HepG2 (cell line): ENCODE results near the gene MRE11.

Source experiments
- GABPA ChIP-seq, 2 experiments: IDR thresholded peaks; 2 replicates each; pipeline ENCODE4 v1.6.1; 2011 to 2016; ENCODE audit warnings: low read depth in 2 of 2, low read length in 1 of 2, missing biosample characterization in 1 of 2, missing genetic modification characterization in 1 of 2
- SOX5 ChIP-seq: IDR thresholded peaks from 2 replicates; pipeline ENCODE4 v1.6.1; 2016; ENCODE audit warnings: borderline replicate concordance
- SP2 ChIP-seq: sonication (generic); formaldehyde crosslinking; IDR thresholded peaks from 2 replicates; pipeline ENCODE4 v1.5.1; 2020; ENCODE audit warnings: mild to moderate bottlenecking, missing genetic modification reagents
- TP53 ChIP-seq: sonication (generic); formaldehyde crosslinking; conservative IDR thresholded peaks from 2 replicates; pipeline ENCODE4 v1.4.0; 2020; ENCODE audit warnings: missing genetic modification reagents
- TRIM24 ChIP-seq: sonication (generic); formaldehyde crosslinking; IDR thresholded peaks from 2 replicates; pipeline ENCODE4 v1.8.0; 2022; ENCODE audit warnings: mild to moderate bottlenecking, missing genetic modification reagents
- ZMYM4 ChIP-seq: sonication (generic); formaldehyde crosslinking; IDR thresholded peaks from 2 replicates; pipeline ENCODE4 v1.8.1; 2023; ENCODE audit warnings: mild to moderate bottlenecking, missing genetic modification reagents
- TF ChIP-seq, protein P1 (sequence below): IDR thresholded peaks from 2 replicates; pipeline ENCODE4 v1.6.1; 2012; ENCODE audit warnings: inconsistent platforms
- TF ChIP-seq, protein P2 (sequence below): sonication (generic); formaldehyde crosslinking; IDR thresholded peaks from 2 replicates; pipeline ENCODE4 v1.5.0; 2020; ENCODE audit warnings: mild to moderate bottlenecking, missing genetic modification reagents, moderate library complexity
- TF ChIP-seq, protein P3 (sequence below): sonication (generic); formaldehyde crosslinking; IDR thresholded peaks from 2 replicates; pipeline ENCODE4 v1.5.0; 2020; ENCODE audit warnings: missing genetic modification reagents, mild to moderate bottlenecking, borderline replicate concordance

DNA sequence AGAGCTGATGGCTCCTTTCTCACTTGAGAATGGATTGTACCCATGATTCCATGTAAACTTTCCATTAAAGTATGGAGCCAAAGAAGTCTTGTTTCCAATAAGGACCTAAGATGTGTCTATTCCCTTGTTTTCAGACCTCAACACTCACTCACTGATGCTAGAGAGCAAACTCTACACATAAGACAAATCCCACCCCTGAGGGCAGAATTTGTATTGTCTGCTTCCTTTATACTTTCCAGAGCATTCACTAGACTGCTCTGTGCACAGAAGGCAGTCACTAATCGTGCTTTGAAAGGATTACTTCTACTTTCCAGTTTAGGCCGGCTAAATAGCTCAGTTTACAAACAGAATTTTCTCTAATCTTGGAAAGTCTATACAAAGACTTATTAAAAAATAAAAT is 6.5 kb upstream of the MRE11 start:
- TF ChIP-seq, protein P1, sequence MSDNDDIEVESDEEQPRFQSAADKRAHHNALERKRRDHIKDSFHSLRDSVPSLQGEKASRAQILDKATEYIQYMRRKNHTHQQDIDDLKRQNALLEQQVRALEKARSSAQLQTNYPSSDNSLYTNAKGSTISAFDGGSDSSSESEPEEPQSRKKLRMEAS: no peak
- TF ChIP-seq TP53 (CRISPR knock-in tag): no peak
- TF ChIP-seq, protein P2, sequence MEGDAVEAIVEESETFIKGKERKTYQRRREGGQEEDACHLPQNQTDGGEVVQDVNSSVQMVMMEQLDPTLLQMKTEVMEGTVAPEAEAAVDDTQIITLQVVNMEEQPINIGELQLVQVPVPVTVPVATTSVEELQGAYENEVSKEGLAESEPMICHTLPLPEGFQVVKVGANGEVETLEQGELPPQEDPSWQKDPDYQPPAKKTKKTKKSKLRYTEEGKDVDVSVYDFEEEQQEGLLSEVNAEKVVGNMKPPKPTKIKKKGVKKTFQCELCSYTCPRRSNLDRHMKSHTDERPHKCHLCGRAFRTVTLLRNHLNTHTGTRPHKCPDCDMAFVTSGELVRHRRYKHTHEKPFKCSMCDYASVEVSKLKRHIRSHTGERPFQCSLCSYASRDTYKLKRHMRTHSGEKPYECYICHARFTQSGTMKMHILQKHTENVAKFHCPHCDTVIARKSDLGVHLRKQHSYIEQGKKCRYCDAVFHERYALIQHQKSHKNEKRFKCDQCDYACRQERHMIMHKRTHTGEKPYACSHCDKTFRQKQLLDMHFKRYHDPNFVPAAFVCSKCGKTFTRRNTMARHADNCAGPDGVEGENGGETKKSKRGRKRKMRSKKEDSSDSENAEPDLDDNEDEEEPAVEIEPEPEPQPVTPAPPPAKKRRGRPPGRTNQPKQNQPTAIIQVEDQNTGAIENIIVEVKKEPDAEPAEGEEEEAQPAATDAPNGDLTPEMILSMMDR: no peak
- no peak for TF ChIP-seq TRIM24 (CRISPR knock-in tag)
- no peak for TF ChIP-seq SP2 (CRISPR knock-in tag)
- TF ChIP-seq, protein P3, sequence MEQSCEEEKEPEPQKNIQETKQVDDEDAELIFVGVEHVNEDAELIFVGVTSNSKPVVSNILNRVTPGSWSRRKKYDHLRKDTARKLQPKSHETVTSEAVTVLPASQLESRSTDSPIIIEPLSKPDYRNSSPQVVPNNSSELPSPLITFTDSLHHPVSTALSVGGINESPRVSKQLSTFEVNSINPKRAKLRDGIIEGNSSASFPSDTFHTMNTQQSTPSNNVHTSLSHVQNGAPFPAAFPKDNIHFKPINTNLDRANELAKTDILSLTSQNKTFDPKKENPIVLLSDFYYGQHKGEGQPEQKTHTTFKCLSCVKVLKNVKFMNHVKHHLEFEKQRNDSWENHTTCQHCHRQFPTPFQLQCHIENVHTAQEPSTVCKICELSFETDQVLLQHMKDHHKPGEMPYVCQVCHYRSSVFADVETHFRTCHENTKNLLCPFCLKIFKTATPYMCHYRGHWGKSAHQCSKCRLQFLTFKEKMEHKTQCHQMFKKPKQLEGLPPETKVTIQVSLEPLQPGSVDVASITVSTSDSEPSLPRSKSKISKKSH (CRISPR knock-in tag): no peak
- TF ChIP-seq GABPA (IDR thresholded peaks at IDR 0.05; ENCODE audit: low read depth, low read length): no peak
- no peak for TF ChIP-seq GABPA (CRISPR knock-in tag; IDR thresholded peaks at IDR 0.05; ENCODE audit: low read depth)
- TF ChIP-seq ZMYM4 (CRISPR knock-in tag): no peak
- TF ChIP-seq SOX5 (CRISPR knock-in tag): no peak
